AG09309 (cell line): ENCODE measurements around the gene MORN5.
"Not testable (repeated sequence)": the region's sequence is repeated elsewhere in the genome, so short reads cannot be mapped to it uniquely, and the experiment has no call there.

ENCODE experiments used
- DNase-seq: peaks from one replicate; pipeline ENCODE4 v3.0.0-alpha.2; 2010; ENCODE audit warnings: low read depth
- H3K4me3 ChIP-seq: 2 replicates; pipeline ENCODE4 v1.5.1; 2011; ENCODE audit warnings: mild to moderate bottlenecking, low read depth, low read length, moderate library complexity; ENCODE audit not compliant: control insufficient read depth
- CTCF ChIP-seq: IDR thresholded peaks from 2 replicates; pipeline ENCODE4 v1.5.1; 2011; ENCODE audit warnings: mild to moderate bottlenecking, low read depth, low read length, inconsistent platforms; ENCODE audit not compliant: insufficient read depth, control insufficient read depth; ENCODE audit errors: missing control alignments

MORN5 gene

DNA sequence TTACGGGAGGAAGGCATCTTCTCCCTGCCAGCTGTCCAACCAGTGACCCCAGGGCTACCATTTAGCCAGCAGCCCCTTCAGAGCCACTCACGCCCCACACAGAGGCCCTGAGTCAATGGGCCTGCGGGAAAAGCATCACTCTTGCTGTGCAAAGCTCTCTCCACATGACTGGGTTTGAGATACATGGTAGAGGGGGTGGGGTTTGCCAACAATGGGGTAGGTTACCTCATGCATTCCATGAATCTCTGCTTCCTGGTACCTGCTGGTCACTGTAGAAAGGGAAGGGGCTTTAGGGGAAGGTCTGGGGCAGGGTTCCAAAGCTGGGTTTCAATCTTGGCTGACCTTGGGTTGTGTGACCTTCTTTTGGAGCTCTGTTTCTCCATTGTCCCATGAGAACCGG is 43.7 kb upstream of the MORN5 start:
- no peak for DNase-seq
- TF ChIP-seq CTCF, result no peak
- H3K4me3 ChIP-seq, result no peak overlapping the region

GRCh38 chr9:122116448-122117173 is 43.1 kb upstream of the MORN5 start:
- H3K4me3 ChIP-seq, result no peak overlapping the region
- no peak for DNase-seq
- no peak for TF ChIP-seq CTCF

DNA sequence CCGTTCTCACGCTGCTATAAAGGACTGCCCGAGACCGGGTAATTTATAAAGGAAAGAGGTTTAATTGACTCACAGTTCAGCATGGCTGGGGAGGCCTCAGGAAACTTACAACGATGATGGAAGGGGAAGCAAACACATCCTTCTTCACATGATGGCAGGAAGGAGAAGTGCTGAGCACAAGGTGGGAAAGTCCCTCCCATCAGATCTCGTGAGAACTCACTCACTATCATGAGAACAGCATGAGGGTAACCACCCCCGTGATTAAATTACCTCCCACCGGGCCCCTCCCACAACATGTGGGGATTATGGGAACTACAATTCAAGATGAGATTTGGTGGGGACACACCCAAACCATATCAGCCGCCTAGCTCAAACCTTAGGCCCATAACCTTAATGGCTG is 42.5 kb upstream of the MORN5 start:
- H3K4me3 ChIP-seq, DNase-seq: not testable (repeated sequence)

DNA sequence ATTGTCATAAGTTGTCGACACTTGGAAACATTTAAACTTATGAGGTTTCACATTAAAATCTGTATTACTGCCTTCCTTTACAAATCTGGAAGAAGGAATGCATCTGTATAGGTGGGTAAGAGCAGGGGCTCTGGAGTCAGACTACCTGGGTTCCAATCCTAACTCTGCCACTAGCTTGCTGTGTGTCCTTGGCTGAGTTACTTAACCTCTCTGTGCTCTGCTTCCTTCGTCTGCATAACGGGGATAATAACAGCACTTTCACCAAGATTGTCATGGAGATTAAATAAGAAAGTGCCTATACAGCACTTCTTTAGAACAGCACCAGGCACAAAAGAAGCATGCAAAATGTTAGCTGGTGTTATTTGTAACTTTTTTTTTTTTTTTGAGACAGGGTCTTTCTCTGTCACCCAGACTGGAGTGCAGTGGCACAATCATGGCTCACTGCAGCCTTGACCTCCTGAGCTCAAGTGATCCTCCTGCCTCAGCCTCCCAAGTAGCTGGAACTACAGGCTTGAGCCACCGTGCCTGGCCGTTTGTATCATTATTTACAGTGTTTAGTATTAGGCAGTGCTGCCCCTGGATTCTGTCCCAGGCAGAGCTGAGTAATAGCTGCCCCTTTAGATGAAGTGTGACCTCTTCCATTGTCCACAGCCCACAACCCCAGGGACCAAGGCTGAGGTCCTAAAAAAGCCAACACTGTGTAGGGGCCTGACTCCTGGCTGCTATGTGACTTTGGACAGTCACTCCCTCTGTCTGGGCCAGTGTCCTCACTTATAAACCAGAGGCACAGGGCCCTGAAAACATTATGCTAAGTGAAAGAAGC is 41.2 kb upstream of the MORN5 start:
- no peak overlapping the region for H3K4me3 ChIP-seq
- no peak for TF ChIP-seq CTCF
- DNase-seq, result no peak

DNA sequence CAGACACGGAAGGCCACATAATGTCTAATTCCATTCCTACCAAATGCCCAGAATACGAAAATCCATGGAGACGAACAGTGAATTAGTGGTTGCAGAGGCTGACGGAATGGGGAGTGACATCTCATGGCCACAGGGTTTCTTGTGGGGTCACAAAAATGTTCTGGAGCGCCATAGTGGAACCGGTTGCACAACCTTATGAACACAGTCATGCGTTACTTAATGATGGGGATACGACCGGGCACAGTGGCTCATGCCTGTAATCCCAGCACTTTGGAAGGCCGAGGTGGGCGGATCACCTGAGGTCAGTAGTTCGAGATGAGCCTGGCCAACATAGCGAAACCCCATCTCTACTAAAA is 40.6 kb upstream of the MORN5 start:
- no peak for TF ChIP-seq CTCF
- H3K4me3 ChIP-seq, result no peak overlapping the region
- no peak for DNase-seq

- no peak for TF ChIP-seq CTCF
- no peak overlapping the region for H3K4me3 ChIP-seq
- no peak for DNase-seq
These were observed 40.0 kb upstream of the MORN5 start for GRCh38 chr9:122119721-122120120.

DNA sequence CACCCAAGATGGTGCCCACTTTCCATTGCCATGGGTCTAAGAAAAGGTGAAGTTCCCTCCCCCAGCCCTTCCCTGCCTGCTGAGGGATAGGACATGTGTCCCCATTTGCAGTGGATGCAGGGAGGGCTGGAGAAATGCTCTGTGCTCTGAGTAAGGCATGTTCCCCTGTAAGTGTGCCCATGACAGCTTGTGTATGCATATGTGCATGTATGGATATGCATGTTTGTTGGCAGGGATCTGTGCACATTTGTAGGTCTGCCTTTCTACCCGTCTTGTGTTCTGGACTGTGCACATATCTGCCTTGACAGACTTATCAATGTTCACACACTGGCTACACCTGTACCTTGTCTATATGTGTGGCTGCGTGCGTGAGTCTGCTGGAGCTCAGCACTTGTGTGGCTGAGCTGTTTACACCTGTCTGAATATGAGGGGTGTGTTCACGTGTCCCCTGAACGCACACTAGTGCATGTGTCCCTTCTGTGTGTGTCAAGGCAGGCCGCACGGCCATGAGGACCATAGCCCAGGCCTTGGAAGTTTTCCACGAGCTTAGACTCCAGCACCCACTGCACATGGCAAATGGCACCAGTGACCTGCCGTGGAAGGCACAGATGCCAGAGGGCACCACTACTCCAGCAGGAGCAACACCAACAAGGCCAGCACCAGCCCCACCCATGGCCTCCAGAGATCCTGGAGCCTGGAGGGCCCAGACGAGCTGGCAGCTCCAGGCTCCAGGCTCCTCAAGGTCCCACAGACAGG is 39.2 kb upstream of the MORN5 start:
- TF ChIP-seq CTCF, result no peak
- DNase-seq, result no peak
- no peak overlapping the region for H3K4me3 ChIP-seq
